HEK293 (cell line): ENCODE data around the gene SPPL2B.

Experiments used
- EGR2 ChIP-seq: fragments of 450-650 bp; formaldehyde crosslinking; IDR thresholded peaks from 2 replicates; pipeline ENCODE4 v1.5.1; 2016; ENCODE audit warnings: low read depth, missing biosample characterization, missing genetic modification characterization
- IKZF3 ChIP-seq: fragments of 450-650 bp; IDR thresholded peaks from 2 replicates; pipeline ENCODE4 v1.5.0; 2018; ENCODE audit warnings: missing biosample characterization, mild to moderate bottlenecking, missing genetic modification characterization, moderate library complexity
- KLF1 ChIP-seq: fragments of 450-650 bp; formaldehyde crosslinking; IDR thresholded peaks from 2 replicates; pipeline ENCODE4 v1.5.1; 2016; ENCODE audit warnings: missing biosample characterization, missing genetic modification characterization
- KLF16 ChIP-seq: fragments of 450-650 bp; formaldehyde crosslinking; IDR thresholded peaks from 2 replicates; pipeline ENCODE4 v1.5.1; 2017; ENCODE audit warnings: missing biosample characterization, missing genetic modification characterization
- KLF7 ChIP-seq: fragments of 450-650 bp; formaldehyde crosslinking; IDR thresholded peaks from 2 replicates; pipeline ENCODE4 v1.5.1; 2016; ENCODE audit warnings: missing biosample characterization, missing genetic modification characterization, borderline replicate concordance
- KLF9 ChIP-seq: fragments of 450-650 bp; formaldehyde crosslinking; IDR thresholded peaks from 2 replicates; pipeline ENCODE4 v1.5.1; 2016; ENCODE audit warnings: missing biosample characterization, missing genetic modification characterization, low read depth
- PBX3 ChIP-seq: sonication (generic); formaldehyde crosslinking; IDR thresholded peaks from 2 replicates; pipeline ENCODE4 v1.8.1; 2022; ENCODE audit warnings: mild to moderate bottlenecking, moderate library complexity, missing genetic modification reagents
- PRDM1 ChIP-seq: fragments of 450-650 bp; formaldehyde crosslinking; IDR thresholded peaks from 2 replicates; pipeline ENCODE4; 2016; ENCODE audit warnings: missing biosample characterization, missing genetic modification characterization
- ZBTB17 ChIP-seq: fragments of 450-650 bp; formaldehyde crosslinking; IDR thresholded peaks from 2 replicates; pipeline ENCODE4 v1.5.1; 2016; ENCODE audit warnings: missing biosample characterization, missing genetic modification characterization
- ZBTB21 ChIP-seq: fragments of 450-650 bp; formaldehyde crosslinking; IDR thresholded peaks from 2 replicates; pipeline ENCODE4 v1.5.1; 2017; ENCODE audit warnings: missing biosample characterization, missing genetic modification characterization
- ZFP37 ChIP-seq: fragments of 450-650 bp; formaldehyde crosslinking; IDR thresholded peaks from 2 replicates; pipeline ENCODE4 v1.5.1; 2016; ENCODE audit warnings: missing biosample characterization, missing genetic modification characterization
- ZNF148 ChIP-seq: fragments of 450-650 bp; formaldehyde crosslinking; IDR thresholded peaks from 2 replicates; pipeline ENCODE4 v1.5.0; 2017; ENCODE audit warnings: missing biosample characterization, missing genetic modification characterization, borderline replicate concordance
- ZNF19 ChIP-seq: fragments of 450-650 bp; formaldehyde crosslinking; IDR thresholded peaks from 2 replicates; pipeline ENCODE4; 2016; ENCODE audit warnings: missing biosample characterization, missing genetic modification characterization, low read depth
- ZNF214 ChIP-seq: fragments of 450-650 bp; formaldehyde crosslinking; IDR thresholded peaks from 2 replicates; pipeline ENCODE4 v1.5.1; 2017; ENCODE audit warnings: missing biosample characterization, mild to moderate bottlenecking, missing genetic modification characterization, borderline replicate concordance
- ZNF23 ChIP-seq: fragments of 450-650 bp; formaldehyde crosslinking; IDR thresholded peaks from 2 replicates; pipeline ENCODE4 v1.5.1; 2016; ENCODE audit warnings: missing biosample characterization, missing genetic modification characterization, borderline replicate concordance
- ZNF274 ChIP-seq, 2 experiments: fragments of 200-500 bp in 1 of 2; fragments of 450-650 bp in 1 of 2; sonication (Bioruptor generic) in 1 of 2; formaldehyde crosslinking in 1 of 2; IDR thresholded peaks; 2 replicates each; pipeline versions ENCODE4 v1.5.1 to v1.6.1; 2014 to 2016; ENCODE audit warnings: borderline replicate concordance in 1 of 2, inconsistent platforms in 1 of 2, low read length in 1 of 2, missing biosample characterization in 1 of 2, missing genetic modification characterization in 1 of 2
- ZNF302 ChIP-seq: fragments of 450-650 bp; formaldehyde crosslinking; IDR thresholded peaks from 2 replicates; pipeline ENCODE4 v1.5.1; 2016; ENCODE audit warnings: missing biosample characterization, missing genetic modification characterization, low read depth
- ZNF335 ChIP-seq: fragments of 450-650 bp; formaldehyde crosslinking; conservative IDR thresholded peaks from 2 replicates; pipeline ENCODE4 v1.5.1; 2016; ENCODE audit warnings: missing biosample characterization, missing genetic modification characterization
- ZNF366 ChIP-seq: fragments of 450-650 bp; formaldehyde crosslinking; conservative IDR thresholded peaks from 2 replicates; pipeline ENCODE4 v1.5.1; 2016; ENCODE audit warnings: missing biosample characterization, missing genetic modification characterization
- ZNF48 ChIP-seq: fragments of 450-650 bp; formaldehyde crosslinking; IDR thresholded peaks from 2 replicates; pipeline ENCODE4 v1.5.1; 2016; ENCODE audit warnings: missing biosample characterization, missing genetic modification characterization
- ZNF518A ChIP-seq: fragments of 450-650 bp; formaldehyde crosslinking; conservative IDR thresholded peaks from 2 replicates; pipeline ENCODE4 v1.5.1; 2016; ENCODE audit warnings: low read depth, missing biosample characterization, missing genetic modification characterization
- ZNF660 ChIP-seq: fragments of 450-650 bp; IDR thresholded peaks from 2 replicates; pipeline ENCODE4 v1.5.1; 2018; ENCODE audit warnings: missing biosample characterization, mild to moderate bottlenecking, missing genetic modification characterization
- ZNF670 ChIP-seq: fragments of 450-650 bp; formaldehyde crosslinking; IDR thresholded peaks from 2 replicates; pipeline ENCODE4 v1.5.1; 2016; ENCODE audit warnings: missing biosample characterization, missing genetic modification characterization, low read depth
- ZNF843 ChIP-seq: fragments of 450-650 bp; formaldehyde crosslinking; IDR thresholded peaks from 2 replicates; pipeline ENCODE4 v1.5.1; 2016; ENCODE audit warnings: missing biosample characterization, missing genetic modification characterization
- TF ChIP-seq, protein P1 (sequence below): fragments of 450-650 bp; formaldehyde crosslinking; IDR thresholded peaks from 2 replicates; pipeline ENCODE4 v1.5.1; 2016; ENCODE audit warnings: missing biosample characterization, missing genetic modification characterization, borderline replicate concordance
- TF ChIP-seq, protein P2 (sequence below): fragments of 450-650 bp; formaldehyde crosslinking; IDR thresholded peaks from 2 replicates; pipeline ENCODE4 v1.5.1; 2016; ENCODE audit warnings: missing biosample characterization, missing genetic modification characterization, borderline replicate concordance

SPPL2B gene

DNA sequence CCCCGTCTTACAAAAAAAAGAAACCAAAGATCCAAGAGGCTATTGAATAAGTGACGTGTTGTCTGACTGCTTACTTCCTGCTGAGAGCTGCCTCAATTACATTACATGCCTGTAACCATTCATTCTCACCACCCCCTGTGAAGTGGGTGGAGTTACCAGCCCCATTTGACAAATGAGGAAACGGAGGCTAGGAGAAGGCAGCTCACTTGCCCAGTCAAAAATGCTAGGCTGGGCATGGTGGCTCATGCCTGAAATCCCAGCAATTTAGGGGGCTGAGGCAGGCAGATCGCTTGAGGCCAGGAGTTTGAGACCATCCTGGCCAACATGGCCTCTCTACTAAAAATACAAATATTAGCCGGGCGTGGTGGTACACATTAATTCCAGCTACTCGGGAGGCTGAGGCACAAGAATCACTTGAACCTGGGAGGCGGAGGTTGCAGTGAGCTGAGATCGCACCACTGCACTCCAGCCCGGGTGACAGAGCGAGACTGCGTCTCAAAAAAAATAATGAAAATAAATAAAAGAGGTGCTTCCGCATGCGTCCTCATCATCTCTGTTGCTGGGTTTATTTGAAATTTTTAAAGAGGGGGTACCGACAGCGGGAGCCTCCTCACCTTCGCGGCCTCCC, 597 bp upstream of the SPPL2B start (continued):
- TF ChIP-seq ZNF518A (tag by site-specific recombination) (no peak), ZNF670 (tag by site-specific recombination) (no peak), IKZF3 (tag by site-specific recombination) (no peak), KLF9 (tag by site-specific recombination) (no peak), ZNF48 (tag by site-specific recombination) (no peak), ZNF214 (tag by site-specific recombination) (no peak), ZBTB17 (tag by site-specific recombination) (peak; percentile 44; the same call in 1 of the 2 replicates), ZNF274 (IDR thresholded peaks at IDR 0.05; ENCODE audit: low read length) (no peak), ZNF274 (tag by site-specific recombination; IDR thresholded peaks at IDR 0.05; ENCODE audit: borderline replicate concordance) (no peak), ZNF335 (tag by site-specific recombination) (peak; percentile 93), ZNF19 (tag by site-specific recombination) (no peak), ZNF302 (tag by site-specific recombination) (no peak), ZNF366 (no peak), ZNF843 (no peak), KLF1 (no peak), ZFP37 (no peak), PRDM1 (tag by site-specific recombination) (no peak), ZNF148 (no peak), ZBTB21 (tag by site-specific recombination) (peak; percentile 61; the same call in 1 of the 2 replicates), ZNF660 (tag by site-specific recombination) (no peak; the same call in 1 of the 2 replicates), KLF7 (tag by site-specific recombination) (no peak), KLF16 (tag by site-specific recombination) (peak; percentile 39; the same call in 1 of the 2 replicates), ZNF23 (tag by site-specific recombination) (no peak), EGR2 (tag by site-specific recombination) (no peak), PBX3 (CRISPR knock-in tag) (no peak)
- TF ChIP-seq, protein P1, sequence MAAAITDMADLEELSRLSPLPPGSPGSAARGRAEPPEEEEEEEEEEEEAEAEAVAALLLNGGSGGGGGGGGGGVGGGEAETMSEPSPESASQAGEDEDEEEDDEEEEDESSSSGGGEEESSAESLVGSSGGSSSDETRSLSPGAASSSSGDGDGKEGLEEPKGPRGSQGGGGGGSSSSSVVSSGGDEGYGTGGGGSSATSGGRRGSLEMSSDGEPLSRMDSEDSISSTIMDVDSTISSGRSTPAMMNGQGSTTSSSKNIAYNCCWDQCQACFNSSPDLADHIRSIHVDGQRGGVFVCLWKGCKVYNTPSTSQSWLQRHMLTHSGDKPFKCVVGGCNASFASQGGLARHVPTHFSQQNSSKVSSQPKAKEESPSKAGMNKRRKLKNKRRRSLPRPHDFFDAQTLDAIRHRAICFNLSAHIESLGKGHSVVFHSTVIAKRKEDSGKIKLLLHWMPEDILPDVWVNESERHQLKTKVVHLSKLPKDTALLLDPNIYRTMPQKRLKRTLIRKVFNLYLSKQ (tag by site-specific recombination) = 0 out of 2 replicates have a peak, but pooled peaks have one; percentile 57
- TF ChIP-seq, protein P2, sequence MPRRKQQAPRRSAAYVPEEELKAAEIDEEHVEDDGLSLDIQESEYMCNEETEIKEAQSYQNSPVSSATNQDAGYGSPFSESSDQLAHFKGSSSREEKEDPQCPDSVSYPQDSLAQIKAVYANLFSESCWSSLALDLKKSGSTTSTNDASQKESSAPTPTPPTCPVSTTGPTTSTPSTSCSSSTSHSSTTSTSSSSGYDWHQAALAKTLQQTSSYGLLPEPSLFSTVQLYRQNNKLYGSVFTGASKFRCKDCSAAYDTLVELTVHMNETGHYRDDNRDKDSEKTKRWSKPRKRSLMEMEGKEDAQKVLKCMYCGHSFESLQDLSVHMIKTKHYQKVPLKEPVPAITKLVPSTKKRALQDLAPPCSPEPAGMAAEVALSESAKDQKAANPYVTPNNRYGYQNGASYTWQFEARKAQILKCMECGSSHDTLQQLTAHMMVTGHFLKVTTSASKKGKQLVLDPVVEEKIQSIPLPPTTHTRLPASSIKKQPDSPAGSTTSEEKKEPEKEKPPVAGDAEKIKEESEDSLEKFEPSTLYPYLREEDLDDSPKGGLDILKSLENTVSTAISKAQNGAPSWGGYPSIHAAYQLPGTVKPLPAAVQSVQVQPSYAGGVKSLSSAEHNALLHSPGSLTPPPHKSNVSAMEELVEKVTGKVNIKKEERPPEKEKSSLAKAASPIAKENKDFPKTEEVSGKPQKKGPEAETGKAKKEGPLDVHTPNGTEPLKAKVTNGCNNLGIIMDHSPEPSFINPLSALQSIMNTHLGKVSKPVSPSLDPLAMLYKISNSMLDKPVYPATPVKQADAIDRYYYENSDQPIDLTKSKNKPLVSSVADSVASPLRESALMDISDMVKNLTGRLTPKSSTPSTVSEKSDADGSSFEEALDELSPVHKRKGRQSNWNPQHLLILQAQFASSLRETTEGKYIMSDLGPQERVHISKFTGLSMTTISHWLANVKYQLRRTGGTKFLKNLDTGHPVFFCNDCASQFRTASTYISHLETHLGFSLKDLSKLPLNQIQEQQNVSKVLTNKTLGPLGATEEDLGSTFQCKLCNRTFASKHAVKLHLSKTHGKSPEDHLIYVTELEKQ (tag by site-specific recombination) = no peak
